Measurements from ENCODE around the gene RHCG.
A peak's percentile ranks its signal among the peaks of the same experiment; 100 is the strongest.

The RHCG gene

DNA sequence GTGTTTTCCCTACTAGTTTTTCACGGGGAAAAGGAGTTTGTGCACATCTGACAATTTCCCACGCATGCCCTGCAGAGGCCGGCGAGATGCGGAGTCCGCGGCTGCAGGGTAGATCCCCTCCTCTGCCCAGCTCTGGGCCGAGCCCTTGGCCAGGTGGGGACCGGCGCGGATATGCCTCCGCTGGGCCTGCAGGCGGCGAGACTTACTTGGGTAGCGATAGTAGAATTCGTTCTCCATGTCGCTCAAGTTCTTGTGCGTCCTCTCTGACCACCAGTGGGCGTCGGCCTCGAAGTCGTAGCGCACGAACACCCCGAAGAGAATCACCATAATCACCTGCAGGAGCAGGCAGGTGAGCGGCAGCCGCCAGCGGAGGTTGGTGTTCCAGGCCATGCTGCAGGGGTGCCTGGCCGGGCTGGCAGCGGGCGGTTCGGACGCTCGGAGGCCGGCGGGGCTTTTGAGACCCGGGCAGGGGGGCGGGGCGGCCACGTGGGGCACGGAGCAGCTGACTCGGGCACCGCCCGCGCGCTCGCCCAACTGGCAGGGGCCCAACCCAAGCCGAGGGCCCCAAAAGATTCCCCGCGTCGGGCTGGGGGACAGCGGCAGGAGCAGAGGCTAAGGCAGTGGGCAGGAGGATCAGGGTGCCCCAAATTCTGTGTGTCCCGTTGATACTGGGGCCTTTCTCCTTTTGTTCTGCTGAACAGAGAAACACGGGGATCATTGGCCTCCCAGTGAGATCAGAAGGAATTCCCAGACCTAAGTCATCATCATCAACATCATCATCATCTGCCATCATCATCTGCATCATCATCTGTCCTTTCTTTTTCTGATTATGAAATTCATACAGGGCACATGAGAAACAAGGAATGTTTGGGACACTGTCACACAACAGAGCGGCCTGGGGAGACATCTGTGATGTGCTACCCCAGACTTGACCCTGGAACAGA, at the start of gene RHCG:
TSS of gene RHCG (minus strand) at position 429 of the 944 bp plus-strand sequence. CDS start at position 390, 39 bp downstream.
- DNase-seq (ENCODE audit: low spot score) = peak; percentile 74

DNA sequence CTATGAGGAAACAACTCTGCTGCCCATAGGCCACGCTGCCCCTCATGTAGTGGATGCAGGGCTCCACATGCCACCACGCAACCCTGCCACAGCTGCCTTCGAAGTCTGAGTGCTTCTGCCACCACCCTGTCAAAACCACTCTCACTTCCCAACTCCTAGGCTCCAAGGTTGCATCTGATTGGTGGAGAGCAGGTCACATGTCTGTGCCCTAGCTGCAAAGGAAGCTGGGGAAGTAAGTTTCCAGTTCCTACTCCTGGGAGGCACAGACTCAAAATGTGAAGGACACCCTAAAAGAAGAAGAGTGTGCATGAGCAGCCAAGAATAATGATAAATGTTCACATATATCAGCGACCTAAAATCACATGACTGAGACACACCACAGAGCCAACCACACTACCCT, 47.0 kb upstream of the RHCG start:
- no peak for DNase-seq (ENCODE audit: low spot score)

DNA sequence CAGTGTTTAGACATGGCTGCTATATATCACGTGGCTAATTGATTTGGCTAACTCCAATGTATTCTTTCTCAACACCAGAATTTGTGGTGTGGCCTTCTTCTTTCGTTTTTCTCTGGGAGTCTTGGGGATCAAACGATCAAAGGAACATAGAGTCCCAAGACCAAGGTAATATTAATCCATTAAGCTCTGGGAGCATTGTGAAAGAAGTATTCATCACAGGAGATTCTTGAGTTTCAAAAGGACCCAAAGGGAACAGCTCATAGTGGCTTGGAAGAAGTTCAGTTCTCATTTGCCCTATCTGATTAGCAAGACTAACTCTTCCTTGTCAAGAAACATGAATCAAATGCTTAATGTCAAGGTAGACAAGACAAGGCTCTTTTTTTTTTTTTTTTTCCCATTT, 46.0 kb upstream of the RHCG start:
- no peak for DNase-seq (ENCODE audit: low spot score)

DNA sequence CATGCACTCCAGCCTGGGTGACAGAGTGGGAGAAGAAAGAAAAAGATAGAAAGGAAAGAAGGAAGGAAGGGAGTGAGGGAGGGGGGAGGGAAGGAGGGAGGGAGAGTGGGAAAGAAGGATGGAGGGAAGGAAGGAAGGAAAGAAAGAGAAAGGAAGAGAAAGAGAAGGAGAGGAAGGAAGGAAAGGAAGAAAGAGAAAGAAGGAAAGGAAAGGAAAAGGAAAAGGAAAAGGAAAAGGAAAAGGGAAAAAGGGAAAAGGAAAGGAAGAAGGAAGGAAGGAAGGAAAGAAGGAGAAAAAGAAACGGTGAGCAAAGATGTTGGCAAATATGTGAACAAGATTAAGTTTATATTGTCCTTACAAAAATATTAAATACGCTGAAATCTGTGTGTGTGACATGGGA, 42.6 kb upstream of the RHCG start:
- DNase-seq (ENCODE audit: low spot score) = no peak

DNA sequence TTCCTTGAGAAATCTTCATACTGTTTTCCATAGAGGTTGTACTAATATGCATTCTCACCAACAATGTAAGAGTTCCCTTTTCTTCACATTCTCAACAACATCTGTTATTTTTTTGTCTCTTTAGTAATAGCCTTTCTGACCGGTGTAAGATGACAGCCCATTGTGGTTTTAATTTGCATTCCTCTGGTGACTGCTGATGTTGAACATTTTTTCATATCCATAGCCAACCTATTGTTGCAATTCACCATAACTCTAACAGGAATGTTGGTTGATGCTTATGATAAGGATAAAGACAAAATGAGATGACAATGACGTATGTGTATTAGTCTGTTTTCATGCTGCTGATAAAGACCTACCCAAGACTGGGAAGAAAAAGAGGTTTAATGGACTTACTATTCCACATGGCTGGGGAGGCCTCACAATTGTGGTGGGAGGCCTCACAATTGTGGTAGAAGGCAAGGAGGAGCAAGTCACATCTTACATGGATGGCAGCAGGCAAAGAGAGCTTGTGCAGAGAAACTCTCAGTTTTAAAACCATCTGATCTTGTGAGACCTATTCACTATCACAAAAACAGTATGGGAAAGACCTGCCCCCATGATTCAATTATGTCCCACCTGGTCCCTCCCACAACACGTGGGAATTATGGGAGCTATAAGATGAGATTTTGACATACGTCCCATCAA, 37.6 kb upstream of the RHCG start:
- DNase-seq (ENCODE audit: low spot score) = no peak

DNA sequence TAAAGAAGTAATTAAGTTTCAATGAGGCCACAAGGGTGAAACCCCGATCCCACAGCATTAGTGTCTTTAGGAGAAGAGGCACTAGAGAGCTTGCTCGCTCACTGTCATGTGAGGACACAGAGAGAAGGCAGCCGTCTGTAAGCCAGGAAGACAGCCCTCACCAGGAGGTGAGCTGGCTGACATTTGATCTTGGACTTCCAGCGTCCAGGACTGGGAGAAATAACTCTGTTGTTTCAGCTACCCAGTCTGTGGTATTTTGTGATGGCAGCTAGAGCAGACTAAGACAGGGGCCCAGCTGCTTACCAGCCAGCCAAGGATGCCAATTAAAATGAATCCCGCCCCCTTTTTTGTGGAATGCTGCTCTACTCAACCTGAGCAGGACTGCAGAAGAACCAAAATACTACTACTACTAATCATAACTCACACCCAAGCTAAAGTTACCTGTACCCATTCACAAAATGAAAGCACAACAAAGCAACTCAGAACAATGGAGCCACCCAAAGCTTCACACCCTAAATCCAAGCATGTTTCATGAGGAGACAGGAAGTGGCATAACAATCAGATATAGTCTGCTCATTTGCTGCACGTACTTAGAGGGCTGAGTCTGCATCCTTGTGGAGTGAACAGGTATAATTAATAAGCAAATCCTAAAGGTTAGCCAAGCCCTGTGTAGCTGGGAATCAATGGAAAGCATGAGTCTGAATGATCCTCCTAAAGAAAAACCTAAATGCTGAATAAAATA, 35.6 kb upstream of the RHCG start:
- DNase-seq (ENCODE audit: low spot score) = no peak

DNA sequence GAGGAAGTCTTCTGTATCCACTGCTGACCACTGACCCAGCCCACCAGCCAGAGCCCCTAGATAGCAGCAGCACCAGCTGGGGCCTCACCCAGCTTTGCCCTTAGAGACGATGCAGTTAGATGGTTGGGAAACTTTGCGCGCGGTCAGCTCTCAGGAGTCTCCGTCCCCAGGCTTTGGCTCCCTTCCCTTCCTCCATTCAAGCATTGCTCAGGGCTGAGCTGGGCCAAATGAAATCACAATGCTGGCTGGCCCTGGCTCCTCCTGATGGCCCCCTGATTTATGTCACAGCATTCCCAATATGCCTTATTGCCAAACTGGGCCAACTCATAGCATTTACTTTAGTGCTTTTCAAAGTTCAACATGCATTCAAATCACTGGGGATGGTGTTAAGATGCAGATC, 34.6 kb upstream of the RHCG start:
- DNase-seq (ENCODE audit: low spot score) = no peak

DNA sequence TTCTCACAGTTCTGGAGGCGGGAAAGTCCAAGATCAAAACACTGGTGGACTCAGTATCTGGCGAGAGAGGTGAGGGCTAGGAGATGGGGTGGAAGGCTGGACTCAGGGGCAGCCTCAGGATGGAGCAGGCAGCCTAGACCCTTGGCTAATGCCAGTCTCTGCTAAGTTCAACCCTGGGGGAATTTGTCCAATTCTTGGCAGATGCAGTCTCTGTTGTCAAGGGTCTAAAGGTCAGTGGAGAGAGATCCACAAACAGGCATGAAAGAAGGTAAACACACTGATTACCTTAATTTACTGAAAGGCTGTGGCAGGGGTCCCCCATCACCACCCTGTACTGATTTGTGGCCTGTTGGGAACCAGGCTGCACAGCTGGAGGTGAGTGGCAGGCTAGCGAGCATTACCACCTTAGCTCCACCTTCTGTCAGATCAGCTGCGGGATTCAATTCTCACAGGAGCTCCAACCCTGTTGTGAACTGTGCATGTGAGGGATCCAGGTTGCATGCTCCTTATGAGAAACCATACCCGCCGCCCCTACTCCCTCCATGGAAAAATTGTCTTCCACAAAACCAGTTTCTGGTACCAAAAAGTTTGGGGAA, 32.5 kb upstream of the RHCG start:
- no peak for DNase-seq (ENCODE audit: low spot score)

DNA sequence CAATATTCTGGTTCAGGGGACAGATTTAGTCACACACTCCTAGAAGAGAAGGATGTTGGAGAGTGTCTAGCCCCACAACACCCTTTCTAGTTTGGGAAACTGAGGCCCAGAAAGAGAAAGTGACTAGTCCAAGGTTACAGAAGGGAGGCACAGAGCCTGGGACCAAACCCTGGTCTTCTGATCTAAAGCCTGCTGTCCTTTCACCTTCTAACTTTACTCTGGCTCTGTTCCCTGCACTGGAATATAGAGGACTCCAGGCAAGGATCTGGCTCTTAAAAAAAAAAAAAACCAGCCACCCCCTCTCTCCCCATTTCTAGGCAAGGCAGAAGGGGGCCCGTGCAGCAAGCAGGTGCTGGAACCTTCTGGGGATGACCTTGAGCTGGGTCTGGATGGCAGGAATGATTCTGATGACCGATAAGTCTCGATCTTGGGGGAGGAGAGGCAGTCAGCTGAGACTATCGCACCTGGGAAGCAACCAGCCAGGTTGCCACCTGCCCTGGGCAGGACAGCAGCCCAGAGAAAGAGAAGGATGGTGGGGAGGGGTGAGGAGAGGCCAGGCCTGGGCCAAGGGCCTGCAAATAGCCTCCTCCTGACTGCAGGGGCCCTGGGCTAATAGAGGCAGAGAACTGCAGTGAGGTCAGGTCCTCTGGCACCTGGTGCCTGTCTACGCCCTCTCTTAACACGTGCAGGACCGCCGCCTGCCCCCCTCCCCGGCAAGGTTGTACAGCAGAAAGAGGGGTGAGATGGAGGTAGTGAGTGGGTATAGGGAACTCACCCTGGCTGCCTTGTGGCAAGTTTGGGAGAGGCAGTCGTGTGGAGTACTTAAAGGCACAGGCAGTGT, 30.4 kb upstream of the RHCG start:
- no peak for DNase-seq (ENCODE audit: low spot score)

DNA sequence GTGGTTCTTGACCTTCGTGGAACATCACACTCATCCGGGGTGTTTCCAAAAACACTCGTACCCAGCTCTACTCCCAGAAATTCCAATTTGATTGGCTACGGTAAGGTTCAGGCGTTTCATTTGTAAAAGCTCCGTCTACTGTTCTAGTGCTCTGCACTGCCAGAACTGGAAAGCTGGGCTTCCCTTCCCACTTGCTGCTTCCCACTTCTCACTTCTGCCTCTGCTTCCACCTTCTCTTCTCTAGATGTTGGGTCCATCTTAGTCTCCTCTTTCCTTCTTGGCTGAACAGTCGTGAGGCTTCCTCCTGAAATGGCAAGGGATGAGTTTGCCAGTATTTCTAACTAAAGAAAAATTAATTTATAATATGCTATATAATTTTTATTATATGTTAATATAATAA, 29.8 kb upstream of the RHCG start:
- no peak for DNase-seq (ENCODE audit: low spot score)

DNA sequence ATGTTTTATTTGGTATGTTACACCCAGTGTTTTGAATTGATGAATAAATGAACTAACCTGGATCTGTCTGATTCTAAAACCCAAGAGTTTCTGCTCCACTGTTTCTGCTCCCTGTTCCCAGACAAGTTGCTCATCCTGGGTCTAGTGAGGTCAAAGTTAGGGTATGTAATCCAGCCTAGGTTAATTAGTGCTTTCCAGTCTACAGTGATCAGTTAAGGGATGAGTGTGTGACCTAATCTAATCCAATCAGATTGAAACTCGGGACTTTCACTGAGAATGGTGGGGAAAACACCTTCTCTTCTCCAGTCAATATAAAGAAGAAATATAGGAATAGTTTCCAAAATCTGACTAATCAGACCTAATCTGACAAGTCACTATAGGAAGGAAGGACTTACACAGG, 27.8 kb upstream of the RHCG start:
- DNase-seq (ENCODE audit: low spot score) = no peak

DNA sequence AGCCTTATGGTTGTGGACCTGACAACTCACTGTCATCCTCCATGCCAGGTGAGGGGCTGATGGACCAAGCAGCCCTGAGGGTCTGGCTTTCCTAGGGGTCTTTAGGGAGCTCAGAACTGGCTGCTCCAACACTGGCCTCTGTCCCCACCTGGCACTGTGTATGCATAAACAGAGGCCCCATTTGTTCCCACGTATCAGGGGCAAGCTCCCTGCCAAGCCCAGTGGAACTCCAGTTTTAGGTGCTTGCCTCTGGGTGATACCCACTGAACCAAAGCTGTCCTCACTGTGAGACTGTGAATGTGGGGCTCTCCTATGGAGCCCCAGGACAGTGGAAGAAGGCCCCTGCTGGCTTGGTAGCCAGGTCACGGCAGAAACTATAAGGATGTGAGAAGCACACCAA, 26.7 kb upstream of the RHCG start:
- DNase-seq (ENCODE audit: low spot score) = no peak

DNA sequence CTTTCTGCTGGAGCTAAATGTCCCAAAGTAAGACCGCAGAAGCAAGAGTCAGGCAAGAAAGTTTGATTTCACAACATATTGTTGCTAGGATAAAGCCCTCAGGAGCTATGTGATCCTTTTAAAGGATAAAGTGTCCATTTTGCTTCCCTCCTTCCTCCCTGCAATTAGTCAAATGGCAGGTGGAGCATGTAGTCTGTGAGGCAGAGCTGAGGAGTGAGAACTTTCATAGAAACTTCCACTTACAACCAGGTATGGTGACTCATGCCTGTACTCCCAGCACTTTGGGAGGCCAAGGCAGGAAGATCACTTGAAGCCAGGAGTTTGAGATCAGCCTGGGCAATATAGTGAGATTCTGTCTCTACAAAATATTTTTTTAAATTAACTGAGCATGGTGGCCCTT, 25.2 kb upstream of the RHCG start:
- DNase-seq (ENCODE audit: low spot score) = no peak

DNA sequence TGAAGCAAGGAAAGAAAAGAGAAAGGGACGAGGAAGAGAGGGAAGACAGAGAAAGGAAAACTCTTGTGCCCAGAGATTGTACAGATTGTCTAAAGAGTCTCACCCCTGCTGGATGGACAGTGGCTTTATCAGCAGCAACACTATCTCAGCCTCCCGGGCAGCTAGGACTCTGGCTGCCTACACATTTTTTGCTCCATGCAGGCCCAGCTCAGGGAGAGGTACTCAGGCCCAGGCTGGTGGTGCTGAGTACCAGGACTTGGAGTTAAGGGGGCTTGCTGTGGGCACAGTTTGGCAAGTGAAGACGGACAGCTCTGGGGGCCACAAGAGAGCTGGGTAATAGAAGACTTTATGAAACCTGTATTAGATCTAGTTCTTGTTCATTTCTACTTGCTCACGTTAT, 19.1 kb upstream of the RHCG start:
- no peak for DNase-seq (ENCODE audit: low spot score)

DNA sequence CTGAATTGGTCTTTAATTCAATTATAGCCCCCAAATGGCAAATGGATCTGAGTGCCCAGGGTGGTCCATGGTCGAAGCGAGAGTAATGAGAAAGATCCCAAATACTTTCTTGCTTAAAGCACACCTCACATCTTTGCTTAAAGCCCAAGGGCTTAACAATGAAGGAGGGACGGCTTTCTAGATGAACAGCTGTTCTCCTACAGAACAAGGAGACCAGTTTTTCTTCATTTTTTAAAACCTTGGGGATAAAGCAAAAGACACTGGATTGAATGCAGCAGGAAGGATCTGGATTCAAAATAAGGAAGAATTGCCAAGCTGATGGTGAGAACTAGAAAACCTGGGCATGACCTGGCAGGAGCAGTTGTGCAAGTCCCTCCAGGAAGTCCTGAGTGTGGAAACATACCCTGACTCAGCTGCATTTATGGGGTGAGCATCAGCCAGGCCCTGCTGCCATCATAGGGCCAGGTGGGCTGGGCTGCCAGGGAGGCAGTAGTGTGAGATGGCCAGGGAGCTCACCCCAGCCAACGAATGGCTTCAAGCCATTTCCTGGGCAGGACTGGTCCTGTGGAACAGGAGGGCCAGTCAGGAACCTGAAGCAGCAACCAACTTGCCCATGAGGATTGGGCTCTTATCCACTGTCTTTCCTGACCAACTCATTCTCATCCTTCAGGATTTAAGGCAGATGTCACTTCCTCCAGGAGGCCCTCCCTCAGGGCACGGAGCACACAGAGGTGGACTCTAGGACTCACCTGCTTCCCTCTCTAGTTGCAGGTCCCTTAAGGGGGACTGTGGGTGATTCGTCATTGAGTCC, 18.4 kb upstream of the RHCG start:
- no peak for DNase-seq (ENCODE audit: low spot score)

DNA sequence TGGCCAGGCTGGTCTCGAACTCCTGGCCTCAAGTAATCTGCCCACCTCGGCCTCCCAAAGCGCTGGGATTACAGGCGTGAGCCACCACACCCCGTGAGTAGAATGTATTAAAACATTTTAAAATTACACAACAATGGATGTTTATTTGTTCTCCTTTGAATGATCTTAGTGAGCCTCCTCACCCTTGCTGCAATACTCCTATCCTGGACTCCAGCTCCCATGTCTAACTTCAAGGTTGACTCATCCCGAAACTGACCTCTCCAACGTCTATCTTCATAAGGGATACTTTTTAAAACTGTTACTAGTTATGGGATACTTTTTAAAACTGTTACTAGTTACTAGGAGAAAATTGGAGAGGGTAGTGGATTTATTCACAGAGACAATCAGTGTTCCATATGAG, 17.8 kb upstream of the RHCG start:
- DNase-seq (ENCODE audit: low spot score) = no peak

DNA sequence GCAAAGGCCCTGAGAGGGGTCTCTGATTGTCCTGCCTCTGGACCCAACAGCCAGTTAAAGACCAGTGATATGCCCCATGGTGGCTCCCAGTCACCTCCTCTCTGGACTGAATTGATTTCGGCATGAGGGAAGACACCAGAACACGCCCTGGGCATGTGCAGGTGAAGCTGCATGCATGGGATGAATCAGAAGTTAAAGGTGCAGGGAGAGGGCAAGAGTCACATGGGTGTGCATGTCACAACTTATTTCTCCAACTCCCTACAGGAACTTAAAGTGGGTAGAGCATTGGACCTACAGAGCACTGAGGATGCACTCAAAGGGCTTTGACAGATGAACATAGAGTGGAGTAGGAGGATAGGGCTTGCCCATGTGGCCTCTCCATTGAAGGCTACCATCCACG, 16.9 kb upstream of the RHCG start:
- DNase-seq (ENCODE audit: low spot score) = no peak

DNA sequence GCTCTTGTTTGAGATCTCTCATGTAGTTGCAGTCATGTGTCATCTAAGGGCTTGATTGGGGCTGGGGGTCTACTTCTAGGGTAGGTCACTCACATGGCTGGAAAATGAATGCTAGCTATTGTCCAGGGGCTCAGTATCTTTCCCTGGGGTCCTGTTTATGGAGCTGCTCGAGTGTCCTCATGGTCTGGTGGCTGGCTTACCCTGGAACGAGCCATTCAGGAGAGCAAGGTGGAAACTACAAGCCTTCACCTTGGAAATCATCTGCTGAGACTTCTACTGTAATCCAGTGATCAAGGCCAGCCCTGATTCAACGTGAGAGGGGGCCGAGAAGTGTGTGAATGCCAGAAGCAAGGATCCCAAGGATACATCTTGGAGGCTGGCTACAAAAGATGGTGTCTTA, 16.2 kb upstream of the RHCG start:
- no peak for DNase-seq (ENCODE audit: low spot score)

DNA sequence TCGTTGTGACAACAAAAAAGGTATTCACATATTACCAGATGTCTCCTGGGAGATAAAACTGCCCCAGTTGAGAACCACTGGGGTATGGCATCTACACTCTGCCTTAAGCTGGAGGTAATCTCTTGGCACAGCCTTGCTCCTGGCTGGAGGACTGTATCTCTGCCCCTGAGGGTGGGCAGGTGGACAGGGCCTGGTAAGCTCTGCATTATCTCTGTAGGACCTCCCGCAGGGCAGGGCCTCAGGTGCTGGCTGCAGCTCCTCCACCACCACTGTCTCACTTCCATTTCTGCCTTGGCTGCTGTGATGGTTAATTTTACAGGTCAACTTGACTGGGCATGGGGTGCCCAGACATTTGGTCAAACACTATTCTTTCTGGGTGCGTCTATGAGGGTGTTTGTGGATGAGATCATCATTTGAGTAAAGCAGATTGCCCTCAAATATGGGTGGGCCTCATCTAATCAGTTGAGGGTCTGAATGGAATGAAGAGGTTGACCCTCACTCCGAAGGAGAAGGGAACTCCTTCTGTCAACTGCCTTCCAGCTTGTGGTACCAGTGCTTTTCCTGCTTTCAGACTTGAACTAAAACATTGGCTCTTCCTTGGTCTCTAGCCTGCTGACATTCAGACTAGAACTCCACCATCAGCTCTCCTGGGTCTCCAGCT, 9.8 kb upstream of the RHCG start:
- DNase-seq (ENCODE audit: low spot score) = peak; percentile 33

DNA sequence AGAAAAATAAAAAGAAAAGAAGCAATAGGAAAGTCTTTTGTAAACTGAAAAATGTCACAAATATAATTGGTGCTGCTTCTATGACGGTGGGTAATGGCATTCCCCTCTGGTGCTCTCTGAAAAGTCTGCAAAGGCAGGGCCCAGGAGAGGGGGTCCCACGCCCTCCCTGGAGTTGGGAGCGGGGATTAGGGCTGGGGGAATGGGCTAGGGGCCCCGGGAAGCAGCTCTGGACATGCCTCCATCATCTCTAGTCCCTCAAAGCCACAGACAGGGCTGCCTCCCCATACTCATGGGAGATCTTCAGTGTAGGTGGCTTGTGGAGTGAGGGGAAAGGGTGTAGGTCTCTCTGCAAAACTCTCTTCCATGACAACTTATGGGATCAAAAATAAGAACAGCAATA, 7.8 kb upstream of the RHCG start:
- peak; percentile 22 for DNase-seq (ENCODE audit: low spot score)
